ENCODE data around the gene ZDHHC22. TPM values are rescaled to one million over a fixed set of nuclear protein-coding genes. Genes with fewer than 3 reads are reported as not detected.
A peak's percentile ranks its signal among the peaks of the same experiment; 100 is the strongest.

The ZDHHC22 gene
- total and polyA plus RNA-seq, 8 donors = 0.08 to 0.18 TPM; not detected in 6

- Histone ChIP-seq H3K4me3 (peak overlapping the region in 1 of 4 donors; percentile 58), H3K27me3 (peaks cover 0 to 42% (median 6%) of the 10 kb centered on the region in 3 donors), H3K27ac (peak overlapping the region; percentile 45 to 82 (median 72)), H3K36me3 (peaks cover 0 to 24% (median 9%) of the 10 kb centered on the region in 4 donors), H3K4me1 (peaks cover 25 to 52% (median 39%) of the 10 kb centered on the region in 4 donors), H3K9me3 (no peaks in the 10 kb centered on the region)
- intact Hi-C loops (cut with DNase I; ENCODE audit: low total_unique reads) = no loop called here
- TF ChIP-seq EP300 (IDR thresholded peaks at IDR 0.05) = no peak
- no peak for TF ChIP-seq POLR2A (IDR thresholded peaks at IDR 0.05)
- peak in 2 of 3 donors; percentile 62 to 79 for TF ChIP-seq POLR2AphosphoS5 (IDR thresholded peaks at IDR 0.05)
- TF ChIP-seq CTCF (IDR thresholded peaks at IDR 0.05) = no peak
- DNase-seq = peak; percentile 95 to 96
- WGBS, 5 donors = 49 to 68% (median 53%) methylated on average over 8 to 9 of the region's 9 CpGs
These were observed 17.9 kb downstream of the ZDHHC22 start for GRCh38 chr14:77123381-77124325.

GRCh38 chr14:77122526-77123125, 19.0 kb downstream of the ZDHHC22 start:
- intact Hi-C loops (cut with DNase I; ENCODE audit: low total_unique reads) = no loop called here
- Histone ChIP-seq H3K4me1 (peaks cover 25 to 52% (median 39%) of the 10 kb centered on the region in 4 donors), H3K27ac (peak overlapping the region; percentile 21 to 82 (median 72)), H3K27me3 (peaks cover 0 to 33% (median 6%) of the 10 kb centered on the region in 3 donors), H3K9me3 (no peaks in the 10 kb centered on the region), H3K36me3 (peaks cover 0 to 34% (median 18%) of the 10 kb centered on the region in 4 donors), H3K4me3 (no peak overlapping the region)
- DNase-seq = no peak
- no peak for TF ChIP-seq CTCF (IDR thresholded peaks at IDR 0.05)
- TF ChIP-seq POLR2AphosphoS5 (IDR thresholded peaks at IDR 0.05) = no peak
- no peak for TF ChIP-seq EP300 (IDR thresholded peaks at IDR 0.05)
- TF ChIP-seq POLR2A (IDR thresholded peaks at IDR 0.05) = no peak
- WGBS, 5 donors = 62 to 71% (median 69%) methylated on average over 4 to 6 of the region's 6 CpGs

- Histone ChIP-seq H3K36me3 (peaks cover 0 to 50% (median 33%) of the 10 kb centered on the region in 4 donors), H3K27ac (peak overlapping the region; percentile 28 to 82 (median 72)), H3K9me3 (no peaks in the 10 kb centered on the region), H3K27me3 (peaks cover 0 to 17% (median 6%) of the 10 kb centered on the region in 3 donors), H3K4me3 (no peak overlapping the region), H3K4me1 (peaks cover 25 to 52% (median 39%) of the 10 kb centered on the region in 4 donors)
- intact Hi-C loops (cut with DNase I; ENCODE audit: low total_unique reads) = no loop called here
- DNase-seq = peak; percentile 53
- TF ChIP-seq CTCF (IDR thresholded peaks at IDR 0.05) (no peak), POLR2A (IDR thresholded peaks at IDR 0.05) (no peak), EP300 (IDR thresholded peaks at IDR 0.05) (no peak), POLR2AphosphoS5 (IDR thresholded peaks at IDR 0.05) (no peak)
- WGBS, 5 donors = 56 to 70% (median 61%) methylated on average over 9 of the region's 9 CpGs
These were observed 20.5 kb downstream of the ZDHHC22 start for GRCh38 chr14:77120771-77121743.

All from stomach (tissue), 9 donors.